Activated CD4-positive, alpha-beta memory T cell treated with anti-CD3 and anti-CD28 coated beads for 36 hours (primary cell): ENCODE results near the gene CHIC2. TPM values are rescaled to one million over a fixed set of nuclear protein-coding genes. Genes with fewer than 3 reads are reported as not detected.

Source experiments
- CTCF ChIA-PET: fragments of 350-600 bp; sonication (Branson Sonifier 250); formaldehyde crosslinking; loops from one replicate; lab custom pipeline; 2021; ENCODE audit warnings: antibody characterized with exemption, inconsistent platforms; lab: Charles Lee
- POLR2A ChIA-PET: fragments of 350-600 bp; sonication (Branson Sonifier 250); formaldehyde crosslinking; loops from one replicate; lab custom pipeline; 2021; ENCODE audit warnings: antibody characterized with exemption; lab: Charles Lee
- DNase-seq: peaks from one replicate; pipeline ENCODE4 v3.0.0-alpha.2; 2020
- H3K27ac Mint-ChIP-seq: one replicate; pipeline ENCODE4 v1.8.0; 2021; ENCODE audit warnings: mixed read lengths
- H3K27me3 Mint-ChIP-seq: one replicate; pipeline ENCODE4 v1.8.0; 2021; ENCODE audit warnings: mixed read lengths
- H3K36me3 Mint-ChIP-seq: one replicate; pipeline ENCODE4 v1.8.0; 2021; ENCODE audit warnings: mixed read lengths
- H3K4me1 Mint-ChIP-seq: one replicate; pipeline ENCODE4 v1.8.0; 2021; ENCODE audit warnings: low read depth, mixed read lengths
- H3K4me3 Mint-ChIP-seq: one replicate; pipeline ENCODE4 v1.8.0; 2021; ENCODE audit warnings: mild to moderate bottlenecking, mixed read lengths
- H3K9me3 Mint-ChIP-seq: one replicate; pipeline ENCODE4 v1.8.0; 2021; ENCODE audit warnings: mixed read lengths
- intact Hi-C: fragments of 100-400 bp; cut with micrococcal nuclease; formaldehyde crosslinking; loops from one replicate; pipeline ENCODE4 v1.15.1; 2023
- total RNA-seq, 2 experiments: library from RNA; stranded (reverse); gene quantifications; one replicate each; pipeline ENCODE4 v1.2.3, GENCODE V29; 2021

CHIC2 gene
- total RNA-seq, 2 experiments from 2014 or later: 11.2 to 11.8 TPM

DNA sequence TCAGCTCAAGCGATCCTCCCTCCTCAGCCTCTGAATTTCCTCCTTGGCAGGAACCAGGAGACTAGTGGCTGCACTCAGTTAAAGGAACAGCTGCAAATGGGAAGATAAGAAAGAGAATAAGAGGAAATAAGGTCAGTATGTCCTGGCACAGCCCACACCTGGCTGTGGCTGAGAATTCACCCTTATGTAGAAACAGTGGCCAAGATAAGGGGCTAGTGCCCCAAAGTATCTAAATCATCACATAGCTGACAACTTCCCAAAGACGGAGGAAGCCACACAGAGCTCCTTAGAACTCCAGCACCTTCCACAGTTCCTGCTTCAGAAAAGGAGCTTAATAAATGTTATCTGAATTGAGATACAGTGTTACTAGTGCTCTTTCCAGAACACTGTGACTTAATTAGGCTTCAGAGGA, 2.3 kb upstream of the CHIC2 start:
- no peak for DNase-seq
- Mint-ChIP-seq H3K4me3 (no peak overlapping the region), H3K27me3 (no peaks in the 10 kb centered on the region), H3K27ac (no peak overlapping the region), H3K9me3 (no peaks in the 10 kb centered on the region), H3K36me3 (no peaks in the 10 kb centered on the region), H3K4me1 (peaks cover 16% of the 10 kb centered on the region)
- ChIA-PET CTCF (interaction anchor here (0.9 kb wide), 1 partner anchor 24 kb away, joined by 4 read pairs; no protein-coding TSS in a partner anchor), POLR2A (no interaction called here)
- intact Hi-C loops: loop anchor here (10.0 kb wide), 1 partner anchor 632 kb away; no protein-coding TSS in a partner anchor

DNA sequence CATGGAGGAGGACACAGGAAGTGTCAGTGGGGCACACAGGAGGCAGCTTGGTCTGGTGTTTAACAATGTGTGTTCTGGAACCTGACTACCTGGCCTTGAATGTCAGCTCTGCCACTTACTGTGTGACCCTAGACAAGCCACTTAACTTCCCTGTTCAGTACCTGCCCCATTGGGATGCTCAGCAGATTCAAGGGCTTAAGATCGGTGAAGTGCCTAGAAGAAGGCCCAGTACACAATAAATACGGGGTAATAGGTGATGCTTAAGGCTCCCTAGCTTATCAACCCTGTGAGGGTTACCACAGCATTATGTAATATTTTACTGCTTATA, 1.6 kb upstream of the CHIC2 start:
- ChIA-PET POLR2A (no interaction called here), CTCF (interaction anchor here (0.6 to 0.9 kb wide), 2 partner anchors 25 to 905 kb away, joined by 4 to 5 read pairs; no protein-coding TSS in a partner anchor)
- intact Hi-C loops: loop anchor here (10.0 kb wide), 1 partner anchor 631 kb away; no protein-coding TSS in a partner anchor
- H3K4me1 Mint-ChIP-seq: peaks cover 23% of the 10 kb centered on the region
- no peak overlapping the region for H3K4me3 Mint-ChIP-seq
- no peaks in the 10 kb centered on the region for H3K9me3 Mint-ChIP-seq
- DNase-seq: no peak
- no peaks in the 10 kb centered on the region for H3K36me3 Mint-ChIP-seq
- no peaks in the 10 kb centered on the region for H3K27me3 Mint-ChIP-seq
- no peak overlapping the region for H3K27ac Mint-ChIP-seq

DNA sequence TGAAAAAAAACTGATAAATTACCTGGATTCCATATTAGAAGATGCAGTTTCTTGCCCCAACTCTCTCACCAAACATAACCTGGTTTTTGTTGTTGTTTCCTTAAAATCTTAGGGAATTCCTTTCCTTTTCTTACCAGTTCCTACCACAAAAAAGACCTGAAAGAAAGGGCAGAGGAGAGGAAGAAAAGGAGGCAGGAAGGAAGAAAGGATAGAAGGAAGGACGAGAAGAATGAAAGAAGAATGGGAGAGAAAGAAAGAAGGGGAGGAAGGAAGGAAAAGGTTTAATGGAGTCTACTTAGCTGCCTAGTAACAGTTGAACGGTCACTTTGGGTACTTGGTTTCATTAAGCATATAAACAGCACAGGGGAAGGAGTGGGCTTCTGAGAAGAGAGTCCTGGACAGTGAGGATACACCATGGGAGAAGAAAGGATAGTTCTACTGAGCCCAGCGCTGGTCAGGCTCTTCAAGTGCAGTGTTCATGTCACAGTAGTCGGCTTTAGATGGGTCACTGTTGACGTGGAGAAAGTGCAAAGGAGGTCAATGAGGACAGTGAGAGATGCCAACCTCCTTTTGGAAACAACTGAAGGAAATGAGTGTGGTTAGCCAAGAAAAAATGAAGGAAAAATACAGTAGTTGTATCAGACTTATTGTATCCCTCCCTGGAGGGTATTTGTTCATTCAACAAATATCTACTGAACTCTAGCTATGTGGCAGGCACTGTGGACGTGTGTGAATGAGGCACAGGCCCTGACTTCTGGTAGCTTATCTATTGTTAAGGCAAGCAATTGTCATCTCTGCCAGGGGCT, 1.1 kb upstream of the CHIC2 start:
- Mint-ChIP-seq H3K4me3 (peak overlapping the region; percentile 73), H3K27me3 (no peaks in the 10 kb centered on the region), H3K9me3 (no peaks in the 10 kb centered on the region), H3K36me3 (no peaks in the 10 kb centered on the region), H3K27ac (peak overlapping the region; percentile 76), H3K4me1 (peaks cover 28% of the 10 kb centered on the region)
- DNase-seq: no peak
- CTCF ChIA-PET: interaction anchor here (0.6 kb wide), 1 partner anchor 906 kb away, joined by 5 read pairs; no protein-coding TSS in a partner anchor
- POLR2A ChIA-PET: no interaction called here
- intact Hi-C loops: loop anchor here (2.0 to 10.0 kb wide), 2 partner anchors 27 to 631 kb away; no protein-coding TSS in a partner anchor

DNA sequence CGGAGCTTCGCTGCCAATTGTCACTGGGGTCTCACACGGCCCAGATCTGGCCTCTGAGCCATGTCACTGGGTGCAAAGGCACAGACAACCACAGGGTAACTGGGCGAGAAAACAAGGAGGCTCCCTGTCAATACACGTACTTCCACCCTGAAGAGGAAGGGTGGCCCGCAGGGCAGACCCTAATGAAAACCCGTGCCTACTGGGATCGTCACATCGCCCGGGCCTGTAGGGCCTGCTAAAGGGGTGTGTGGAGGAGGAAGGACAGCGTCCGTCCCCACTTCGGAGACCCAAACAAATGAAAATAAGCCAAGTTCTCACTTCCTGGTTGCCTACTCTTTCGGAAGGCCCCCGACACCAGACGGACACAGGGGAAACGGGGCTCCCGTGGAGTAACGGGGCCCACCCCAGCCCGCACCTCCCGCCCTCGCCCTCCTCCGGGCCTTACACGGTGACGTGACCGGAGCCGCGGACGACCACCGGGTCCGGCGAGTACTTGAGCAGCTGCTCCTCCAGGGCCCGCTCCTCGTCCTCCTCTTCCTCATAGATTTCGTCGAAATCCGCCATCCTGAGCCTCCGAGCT, 578 bp downstream of the CHIC2 start:
- CTCF ChIA-PET: interaction anchor here (1.4 to 1.6 kb wide), 2 partner anchors 134 to 170 kb away, joined by 3 to 4 read pairs; no protein-coding TSS in a partner anchor
- DNase-seq: peak; percentile 43

DNA sequence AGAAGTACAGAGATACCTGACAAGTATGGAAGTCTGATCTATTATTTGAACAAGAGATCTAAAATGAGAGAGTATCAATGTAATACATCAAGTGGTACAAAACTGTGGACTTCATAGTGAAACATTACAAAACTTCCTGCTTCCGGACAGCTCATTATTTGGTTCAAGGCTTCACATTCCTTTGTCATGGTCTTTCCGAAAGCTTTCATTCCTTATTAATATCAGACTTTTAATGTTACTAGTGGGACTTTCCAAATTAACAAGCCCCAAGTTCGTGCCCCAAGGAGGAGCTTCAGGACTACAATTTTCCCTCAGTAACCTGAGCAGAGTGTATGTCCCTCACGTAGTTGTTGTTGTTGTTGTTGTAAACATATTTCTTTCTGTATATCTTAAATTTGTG, 1.2 kb downstream of the CHIC2 start:
- peak overlapping the region; percentile 95 for H3K27ac Mint-ChIP-seq
- ChIA-PET CTCF (interaction anchor here (1.2 to 1.6 kb wide), 3 partner anchors 72 to 171 kb away, joined by 3 to 4 read pairs (median 3); no protein-coding TSS in a partner anchor), POLR2A (interaction anchor here (0.6 to 1.9 kb wide), 3 partner anchors 10 to 143 kb away, joined by 3 to 6 read pairs (median 3); no protein-coding TSS in a partner anchor)
- H3K36me3 Mint-ChIP-seq: peaks cover 2% of the 10 kb centered on the region
- DNase-seq: peak; percentile 24
- intact Hi-C loops: loop anchor here (1.0 to 10.0 kb wide), 6 partner anchors 22 to 1421 kb away; partner anchors contain the start of gene SCFD2
- H3K27me3 Mint-ChIP-seq: no peaks in the 10 kb centered on the region
- H3K4me3 Mint-ChIP-seq: peak overlapping the region; percentile 92
- no peaks in the 10 kb centered on the region for H3K9me3 Mint-ChIP-seq
- H3K4me1 Mint-ChIP-seq: peaks cover 45% of the 10 kb centered on the region

More for the DNA sequence above, 578 bp downstream of the CHIC2 start:
- no peaks in the 10 kb centered on the region for H3K9me3 Mint-ChIP-seq
- POLR2A ChIA-PET: interaction anchor here (0.6 to 1.9 kb wide), 3 partner anchors 10 to 52 kb away, joined by 3 to 6 read pairs (median 6); no protein-coding TSS in a partner anchor
- peak overlapping the region; percentile 95 for H3K27ac Mint-ChIP-seq
- peaks cover 2% of the 10 kb centered on the region for H3K36me3 Mint-ChIP-seq
- H3K4me3 Mint-ChIP-seq: peak overlapping the region; percentile 92
- intact Hi-C loops: loop anchor here (1.0 to 10.0 kb wide), 7 partner anchors 23 to 1422 kb away; partner anchors contain the start of gene SCFD2
- H3K4me1 Mint-ChIP-seq: peaks cover 41% of the 10 kb centered on the region
- H3K27me3 Mint-ChIP-seq: no peaks in the 10 kb centered on the region

DNA sequence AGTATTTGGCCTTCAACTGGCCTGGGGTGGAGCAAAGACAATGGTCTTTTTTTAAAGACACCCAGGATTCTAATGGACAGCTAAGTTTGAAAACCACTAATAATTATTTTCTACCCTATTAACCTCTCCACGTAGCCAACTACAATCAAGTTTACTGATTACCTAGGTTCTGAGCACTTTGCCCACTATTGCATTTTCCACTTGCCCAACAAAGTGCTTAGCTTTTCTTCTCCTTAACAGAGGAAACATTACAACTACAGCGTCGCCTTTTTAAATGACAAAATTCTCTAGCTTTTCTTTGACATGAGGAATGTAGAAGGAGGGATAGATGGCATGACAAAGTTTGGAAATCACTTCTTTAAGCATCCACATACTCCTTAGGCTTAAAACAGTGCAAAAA, 2.0 kb downstream of the CHIC2 start:
- no peak for DNase-seq
- H3K9me3 Mint-ChIP-seq: no peaks in the 10 kb centered on the region
- no peaks in the 10 kb centered on the region for H3K27me3 Mint-ChIP-seq
- peak overlapping the region; percentile 92 for H3K4me3 Mint-ChIP-seq
- intact Hi-C loops: loop anchor here (2.0 to 10.0 kb wide), 5 partner anchors 22 to 1420 kb away; partner anchors contain the start of gene SCFD2
- ChIA-PET CTCF (interaction anchor here (1.2 to 1.6 kb wide), 2 partner anchors 71 to 133 kb away, joined by 3 to 4 read pairs; no protein-coding TSS in a partner anchor), POLR2A (no interaction called here)
- no peak overlapping the region for H3K27ac Mint-ChIP-seq
- H3K4me1 Mint-ChIP-seq: peaks cover 53% of the 10 kb centered on the region
- H3K36me3 Mint-ChIP-seq: peaks cover 2% of the 10 kb centered on the region

DNA sequence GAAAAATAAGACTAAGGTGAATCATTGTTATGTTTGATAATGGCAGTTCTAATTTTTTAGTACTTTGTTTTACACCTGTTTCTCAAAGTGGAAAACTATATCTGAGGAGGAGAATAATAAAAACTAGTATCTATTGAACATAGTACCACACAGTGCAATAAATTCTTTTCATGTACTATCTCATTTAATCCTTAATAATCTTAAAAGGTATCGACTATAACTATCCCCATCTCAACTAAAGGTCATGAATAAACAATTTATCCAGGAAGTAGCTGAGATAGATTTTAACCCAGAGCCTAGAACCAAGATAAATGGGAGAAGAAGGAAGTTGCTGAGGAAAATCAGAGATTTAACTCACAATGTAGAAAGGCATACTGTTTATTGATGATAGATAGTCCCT, 2.5 kb downstream of the CHIC2 start:
- H3K27me3 Mint-ChIP-seq: no peaks in the 10 kb centered on the region
- intact Hi-C loops: loop anchor here (2.0 to 10.0 kb wide), 5 partner anchors 21 to 1420 kb away; partner anchors contain the start of gene SCFD2
- no peaks in the 10 kb centered on the region for H3K9me3 Mint-ChIP-seq
- peaks cover 58% of the 10 kb centered on the region for H3K4me1 Mint-ChIP-seq
- DNase-seq: no peak
- POLR2A ChIA-PET: no interaction called here
- no peak overlapping the region for H3K27ac Mint-ChIP-seq
- peaks cover 2% of the 10 kb centered on the region for H3K36me3 Mint-ChIP-seq
- H3K4me3 Mint-ChIP-seq: peak overlapping the region; percentile 49
- CTCF ChIA-PET: no interaction called here

DNA sequence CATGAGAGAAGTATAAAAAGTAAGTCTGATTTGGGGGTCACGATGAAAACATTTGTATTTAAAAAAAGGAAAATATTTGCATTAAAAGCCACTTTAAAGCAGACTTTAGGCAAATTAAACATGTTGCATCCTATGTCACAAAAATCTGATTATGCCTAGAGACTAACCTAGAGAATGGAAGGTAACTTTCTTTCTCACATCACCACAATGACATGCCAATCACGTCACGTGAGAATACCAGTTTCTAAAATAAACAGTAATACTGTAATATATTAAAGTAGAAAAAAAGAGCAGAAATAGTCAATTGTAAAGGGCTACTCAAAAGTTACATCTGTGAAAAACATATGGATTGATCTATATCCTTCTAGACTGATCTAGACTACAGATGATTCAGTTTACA, 3.3 kb downstream of the CHIC2 start:
- no peak overlapping the region for H3K4me3 Mint-ChIP-seq
- peaks cover 65% of the 10 kb centered on the region for H3K4me1 Mint-ChIP-seq
- no peaks in the 10 kb centered on the region for H3K27me3 Mint-ChIP-seq
- intact Hi-C loops: loop anchor here (5.0 to 10.0 kb wide), 4 partner anchors 626 to 1419 kb away; partner anchors contain the start of gene SCFD2
- no peak overlapping the region for H3K27ac Mint-ChIP-seq
- ChIA-PET POLR2A (no interaction called here), CTCF (no interaction called here)
- H3K9me3 Mint-ChIP-seq: no peaks in the 10 kb centered on the region
- H3K36me3 Mint-ChIP-seq: peaks cover 2% of the 10 kb centered on the region
- DNase-seq: no peak

DNA sequence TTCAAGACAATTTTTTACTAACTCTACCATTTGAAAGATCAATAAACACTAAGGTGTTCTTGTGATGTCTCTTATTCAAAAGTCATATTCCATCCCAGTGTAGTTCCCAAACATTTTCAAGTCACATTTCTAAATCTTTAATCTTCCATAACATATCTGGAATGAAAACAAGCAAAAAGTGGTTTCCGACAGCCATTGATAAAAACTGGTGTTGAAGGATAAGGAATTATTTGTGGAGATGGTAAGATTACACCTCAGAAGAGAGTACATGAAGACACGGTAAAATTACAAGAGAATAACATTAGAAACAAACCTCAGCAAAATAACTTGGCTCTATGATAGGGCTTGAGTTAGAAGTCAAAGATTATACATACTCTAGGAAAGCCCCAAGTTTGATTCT, 4.3 kb downstream of the CHIC2 start:
- Mint-ChIP-seq H3K36me3 (peaks cover 8% of the 10 kb centered on the region), H3K4me3 (peak overlapping the region; percentile 22), H3K9me3 (no peaks in the 10 kb centered on the region), H3K27ac (no peak overlapping the region), H3K27me3 (no peaks in the 10 kb centered on the region), H3K4me1 (peaks cover 66% of the 10 kb centered on the region)
- DNase-seq: no peak
- ChIA-PET POLR2A (no interaction called here), CTCF (interaction anchor here (1.3 kb wide), 1 partner anchor 173 kb away, joined by 4 read pairs; no protein-coding TSS in a partner anchor)
- intact Hi-C loops: loop anchor here (5.0 to 10.0 kb wide), 4 partner anchors 625 to 1418 kb away; partner anchors contain the start of gene SCFD2

DNA sequence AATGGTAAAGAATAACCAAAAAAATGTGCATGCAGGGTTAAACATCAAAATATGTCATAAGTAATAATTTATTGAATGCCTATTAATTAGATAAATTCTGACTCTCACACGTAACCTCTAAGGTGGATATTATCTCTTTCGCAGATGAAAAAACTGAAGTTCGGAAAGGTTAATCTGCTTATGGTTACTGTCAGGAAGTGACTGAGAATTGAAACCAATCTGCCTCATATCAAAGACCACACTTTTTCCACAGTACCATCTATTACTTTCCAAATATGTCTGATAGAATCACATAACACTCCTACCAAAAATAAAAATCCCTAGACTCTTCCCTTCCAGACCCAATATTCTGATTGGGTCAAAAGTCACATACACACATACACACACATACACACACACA, 6.2 kb downstream of the CHIC2 start:
- no peak for DNase-seq
- Mint-ChIP-seq H3K4me3 (peak overlapping the region; percentile 39), H3K27ac (no peak overlapping the region), H3K4me1 (peaks cover 74% of the 10 kb centered on the region), H3K36me3 (peaks cover 8% of the 10 kb centered on the region), H3K9me3 (no peaks in the 10 kb centered on the region), H3K27me3 (no peaks in the 10 kb centered on the region)
- ChIA-PET CTCF (interaction anchor here (1.2 to 1.4 kb wide), 2 partner anchors 27 to 40 kb away, joined by 3 read pairs; no protein-coding TSS in a partner anchor), POLR2A (interaction anchor here (0.6 kb wide), 1 partner anchor 25 kb away, joined by 4 read pairs; no protein-coding TSS in a partner anchor)
- intact Hi-C loops: no loop called here

DNA sequence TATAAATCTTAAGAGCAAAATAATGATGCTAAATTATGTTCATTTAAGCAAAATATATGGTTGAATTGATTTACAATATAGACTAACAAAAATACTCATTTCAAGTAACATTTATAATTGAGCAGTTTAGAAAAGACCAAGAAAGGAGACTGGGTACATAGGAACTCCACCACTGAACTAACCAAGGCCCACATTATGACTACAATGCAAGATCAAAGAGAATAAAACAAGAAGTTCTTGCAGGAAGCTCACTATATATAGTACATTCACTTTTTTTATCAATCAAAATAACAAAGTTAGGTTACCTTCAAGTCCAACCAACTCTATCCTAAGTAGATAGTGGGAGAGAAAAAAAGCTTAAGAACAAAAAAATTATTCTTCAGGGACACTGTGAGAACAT, 8.0 kb downstream of the CHIC2 start:
- H3K36me3 Mint-ChIP-seq: peaks cover 8% of the 10 kb centered on the region
- no peak overlapping the region for H3K4me3 Mint-ChIP-seq
- ChIA-PET POLR2A (no interaction called here), CTCF (interaction anchor here (0.6 to 1.7 kb wide), 3 partner anchors 127 to 263 kb away, joined by 3 to 5 read pairs (median 3); no protein-coding TSS in a partner anchor)
- no peak for DNase-seq
- intact Hi-C loops: no loop called here
- peaks cover 66% of the 10 kb centered on the region for H3K4me1 Mint-ChIP-seq
- no peak overlapping the region for H3K27ac Mint-ChIP-seq
- H3K9me3 Mint-ChIP-seq: no peaks in the 10 kb centered on the region
- H3K27me3 Mint-ChIP-seq: no peaks in the 10 kb centered on the region
